ENCODE measurements around the gene FEN1. TPM values are rescaled to one million over a fixed set of nuclear protein-coding genes. Genes with fewer than 3 reads are reported as not detected.

Gene FEN1
- polyA plus RNA-seq, 3 donors, result 3.5 to 6.4 (median 4.3) TPM

GRCh38 chr11:61778920-61779650, 13.6 kb upstream of the FEN1 start:
- no peak overlapping the region for H3K4me3 ChIP-seq (replicated peaks in 1 of 3; ENCODE audit: low read depth in 2 of 3, low read length in 3 of 3)
- H3K4me2 ChIP-seq (replicated peaks; ENCODE audit: extremely low read depth, low read length, poor library complexity, severe bottlenecking), result no peak overlapping the region
- TF ChIP-seq CTCF (IDR thresholded peaks at IDR 0.05), result no peak
- H3K36me3 Mint-ChIP-seq, result peaks cover 7 to 14% of the 10 kb centered on the region in 2 donors
- peaks cover 0 to 8% of the 10 kb centered on the region in 2 donors for H3K27me3 ChIP-seq (ENCODE audit: control insufficient read depth in 2 of 2, insufficient read depth in 2 of 2, low read length in 2 of 2)
- H3K4me1 Mint-ChIP-seq, result peaks cover 13% of the 10 kb centered on the region
- no peaks in the 10 kb centered on the region for H3K9me3 ChIP-seq (replicated peaks in 1 of 2; ENCODE audit: control insufficient read depth in 1 of 2, insufficient read depth in 1 of 2, low read length in 2 of 2)
- peaks cover 14 to 29% (median 20%) of the 10 kb centered on the region in 3 donors for H3K27me3 Mint-ChIP-seq (ENCODE audit: low read depth in 3 of 3)
- no peaks in the 10 kb centered on the region for H4K20me1 ChIP-seq (ENCODE audit: insufficient read depth, low read length)
- peaks cover 10 to 15% of the 10 kb centered on the region in 2 donors for H3K4me1 ChIP-seq (ENCODE audit: control insufficient read depth in 1 of 2, insufficient read depth in 2 of 2, low read length in 2 of 2)
- H3K27ac Mint-ChIP-seq, result peak overlapping the region in 1 of 7 donors; percentile 10
- H3K27ac ChIP-seq (ENCODE audit: low read depth in 1 of 2, low read length in 2 of 2), result no peak overlapping the region
- no peak overlapping the region for H2AFZ ChIP-seq (ENCODE audit: insufficient read depth, low read depth, low read length, poor library complexity, severe bottlenecking)
- intact Hi-C loops (cut with micrococcal nuclease), result no loop called here
- H3K4me3 Mint-ChIP-seq, result peak overlapping the region in 1 of 2 donors; percentile 4
- no peak overlapping the region for H3K9ac ChIP-seq (ENCODE audit: insufficient read depth, low read length, poor library complexity, severe bottlenecking)
- peaks cover 0 to under 1% of the 10 kb centered on the region in 2 donors for H3K36me3 ChIP-seq (replicated peaks in 1 of 2; ENCODE audit: control insufficient read depth in 1 of 2, insufficient read depth in 2 of 2, low read length in 2 of 2)
- DNase-seq, result no peak
- 98% methylated on average over 24 of the region's 24 CpGs for WGBS (ENCODE audit: insufficient coverage)
- H3K79me2 ChIP-seq (ENCODE audit: insufficient read depth, low read length), result no peaks in the 10 kb centered on the region
- H3K9me3 Mint-ChIP-seq, result peaks cover 0 to 3% (median 0%) of the 10 kb centered on the region in 7 donors

DNA sequence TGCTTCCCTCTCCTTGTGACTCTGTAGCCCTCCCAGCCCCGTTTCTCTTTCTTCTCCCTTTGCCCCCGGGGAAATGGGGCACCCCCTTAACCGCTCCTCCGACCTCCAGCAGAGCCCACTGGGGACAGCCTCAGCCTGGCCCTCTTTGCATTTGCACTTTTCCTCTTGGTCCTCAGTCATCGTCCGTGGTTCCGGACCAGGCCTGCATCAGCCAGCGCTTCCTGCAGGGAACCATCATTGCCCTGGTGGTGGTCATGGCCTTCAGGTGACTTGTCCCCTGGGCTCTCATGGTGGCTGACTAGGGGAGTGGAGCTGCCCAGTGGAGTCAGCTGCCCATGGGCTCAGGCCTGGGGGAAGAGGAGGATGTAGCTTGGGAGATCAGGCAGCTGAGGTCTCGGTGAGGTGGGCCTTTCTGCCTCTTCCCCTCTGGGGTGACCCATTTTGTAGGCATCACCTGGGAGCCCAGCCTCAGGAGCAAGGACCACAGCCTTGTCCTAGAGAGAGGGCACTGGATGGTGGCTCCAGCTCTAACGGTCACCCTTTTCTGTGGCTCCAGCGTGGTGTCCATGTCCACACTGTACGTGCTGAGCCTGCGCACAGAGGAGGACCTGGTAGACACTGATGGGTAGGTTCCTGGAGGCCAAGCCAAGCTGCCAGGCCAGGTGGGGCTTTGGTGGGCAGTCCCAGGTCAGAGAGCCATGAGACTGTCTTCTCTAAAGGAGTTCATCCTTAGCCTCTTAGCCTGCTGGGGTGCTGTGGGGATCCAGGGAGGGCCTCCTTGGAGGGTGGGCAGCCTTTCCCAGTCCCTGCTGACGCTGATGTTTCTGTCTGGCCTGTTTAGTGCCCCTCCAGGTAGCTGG, 12.8 kb upstream of the FEN1 start:
- no peak overlapping the region for H3K9ac ChIP-seq (ENCODE audit: insufficient read depth, low read length, poor library complexity, severe bottlenecking)
- peaks cover 0 to 8% of the 10 kb centered on the region in 2 donors for H3K27me3 ChIP-seq (ENCODE audit: control insufficient read depth in 2 of 2, insufficient read depth in 2 of 2, low read length in 2 of 2)
- H3K4me3 ChIP-seq (replicated peaks in 1 of 3; ENCODE audit: low read depth in 2 of 3, low read length in 3 of 3), result no peak overlapping the region
- H3K79me2 ChIP-seq (ENCODE audit: insufficient read depth, low read length), result no peaks in the 10 kb centered on the region
- H3K27ac Mint-ChIP-seq, result no peak overlapping the region
- H3K9me3 ChIP-seq (replicated peaks in 1 of 2; ENCODE audit: control insufficient read depth in 1 of 2, insufficient read depth in 1 of 2, low read length in 2 of 2), result no peaks in the 10 kb centered on the region
- intact Hi-C loops (cut with micrococcal nuclease), result no loop called here
- no peak for DNase-seq
- peaks cover 0 to 3% (median 0%) of the 10 kb centered on the region in 7 donors for H3K9me3 Mint-ChIP-seq
- peaks cover 10 to 15% of the 10 kb centered on the region in 2 donors for H3K4me1 ChIP-seq (ENCODE audit: control insufficient read depth in 1 of 2, insufficient read depth in 2 of 2, low read length in 2 of 2)
- no peak overlapping the region for H3K27ac ChIP-seq (ENCODE audit: low read depth in 1 of 2, low read length in 2 of 2)
- no peak for TF ChIP-seq CTCF (IDR thresholded peaks at IDR 0.05)
- no peak overlapping the region for H3K4me2 ChIP-seq (replicated peaks; ENCODE audit: extremely low read depth, low read length, poor library complexity, severe bottlenecking)
- peaks cover 12 to 21% of the 10 kb centered on the region in 2 donors for H3K36me3 Mint-ChIP-seq
- H3K4me1 Mint-ChIP-seq, result peaks cover 13% of the 10 kb centered on the region
- WGBS (ENCODE audit: insufficient coverage), result 91% methylated on average over 14 of the region's 14 CpGs
- peaks cover 3 to 9% of the 10 kb centered on the region in 2 donors for H3K36me3 ChIP-seq (replicated peaks in 1 of 2; ENCODE audit: control insufficient read depth in 1 of 2, insufficient read depth in 2 of 2, low read length in 2 of 2)
- no peaks in the 10 kb centered on the region for H4K20me1 ChIP-seq (ENCODE audit: insufficient read depth, low read length)
- H2AFZ ChIP-seq (ENCODE audit: insufficient read depth, low read depth, low read length, poor library complexity, severe bottlenecking), result no peak overlapping the region
- H3K27me3 Mint-ChIP-seq (ENCODE audit: low read depth in 3 of 3), result peaks cover 17 to 29% (median 20%) of the 10 kb centered on the region in 3 donors
- H3K4me3 Mint-ChIP-seq, result no peak overlapping the region

Data from CD14-positive monocyte (primary cell).